HepG2 (cell line): ENCODE data around the gene CCDC88A. TPM values are rescaled to one million over a fixed set of nuclear protein-coding genes. Genes with fewer than 3 reads are reported as not detected.

Source experiments
- ATAC-seq: fragments of 200-7000 bp; cut with Tn5 transposase; 3 replicates; pipeline ENCODE4 v1.9.1; 2020; ENCODE audit warnings: mild to moderate bottlenecking, moderate library complexity
- BruUV-seq: library from RNA; stranded (reverse); fragments of 400-500 nt; replicated peaks from 2 replicates; lab custom pipeline; 2021; lab: Mats Ljungman, UMichigan
- CTCF ChIA-PET: fragments of 300-600 bp; formaldehyde crosslinking; extraction: SDS; loops from one replicate; lab custom pipeline; 2021; ENCODE audit warnings: low total read pairs, inconsistent platforms, low intra/inter-chr PET ratio; lab: Yijun Ruan, JAX
- POLR2A ChIA-PET: fragments of 350-600 bp; sonication (Branson Sonifier 250); formaldehyde crosslinking; loops from one replicate; lab custom pipeline; 2020; ENCODE audit warnings: antibody characterized with exemption, inconsistent platforms; lab: Yijun Ruan, JAX
- DNase-seq: peaks from one replicate; pipeline ENCODE4 v3.0.0-alpha.2; 2015; ENCODE audit warnings: low spot score
- FAIRE-seq: peaks from 3 replicates; lab custom pipeline; 2011; peaks lifted over from hg19 to GRCh38; lab: Jason Lieb, UNC
- H2AFZ ChIP-seq: one replicate; pipeline ENCODE4 v1.6.1; 2011; ENCODE audit warnings: low read length, inconsistent platforms
- H3K27ac ChIP-seq: fragments of 300-600 bp; 3 replicates; pipeline ENCODE4 v1.8.0; 2011; ENCODE audit warnings: mixed run types, mild to moderate bottlenecking, mixed read lengths, low read length, inconsistent platforms; ENCODE audit not compliant: insufficient read depth; ENCODE audit errors: extremely low read length
- H3K27me3 ChIP-seq, 2 experiments: fragments of 200-600 bp in 1 of 2; 2 replicates in 1 of 2; 3 replicates in 1 of 2; pipeline versions ENCODE4 v1.6.0 to v1.8.0; 2011; ENCODE audit warnings: low read length in 2 of 2, mild to moderate bottlenecking in 2 of 2, moderate library complexity in 2 of 2, inconsistent platforms in 1 of 2; ENCODE audit not compliant: insufficient read depth in 2 of 2, control insufficient read depth in 1 of 2
- H3K36me3 ChIP-seq, 2 experiments: fragments of 200-600 bp in 1 of 2; replicated peaks in 1 of 2; 2 replicates in 1 of 2; 3 replicates in 1 of 2; pipeline versions ENCODE4 v1.5.1 to v1.8.0; 2011; ENCODE audit warnings: low read length in 2 of 2, inconsistent platforms in 1 of 2; ENCODE audit not compliant: insufficient read depth in 2 of 2, control insufficient read depth in 1 of 2
- H3K4me1 ChIP-seq: 2 replicates; pipeline ENCODE4 v1.5.1; 2012; ENCODE audit warnings: low read length, inconsistent platforms; ENCODE audit not compliant: insufficient read depth
- H3K4me2 ChIP-seq: 2 replicates; pipeline ENCODE4 v1.6.0; 2011; ENCODE audit warnings: low read depth, low read length, inconsistent platforms
- H3K4me3 ChIP-seq, 3 experiments: fragments of 200-600 bp in 1 of 3; sonication (generic), shearing (Covaris generic) in 1 of 3; replicated peaks in 1 of 3; 2 replicates each; pipeline ENCODE4 v1.5.1; 2011 to 2016; ENCODE audit warnings: low read length in 3 of 3, inconsistent platforms in 2 of 3, low read depth in 2 of 3, mild to moderate bottlenecking in 2 of 3, control low read depth in 1 of 3, mixed read lengths in 1 of 3; ENCODE audit not compliant: insufficient read depth in 1 of 3
- H3K79me2 ChIP-seq: one replicate; pipeline ENCODE4 v1.6.1; 2011; ENCODE audit warnings: low read length, inconsistent platforms; ENCODE audit not compliant: insufficient read depth
- H3K9ac ChIP-seq: 2 replicates; pipeline ENCODE4 v1.6.0; 2011; ENCODE audit warnings: mild to moderate bottlenecking, low read depth, low read length, inconsistent platforms; ENCODE audit not compliant: insufficient read depth
- H3K9me3 ChIP-seq: 2 replicates; pipeline ENCODE4 v1.5.1; 2012; ENCODE audit warnings: mild to moderate bottlenecking, low read length
- H4K20me1 ChIP-seq: 2 replicates; pipeline ENCODE4 v1.6.0; 2011; ENCODE audit warnings: inconsistent platforms, mild to moderate bottlenecking, low read length, moderate library complexity; ENCODE audit not compliant: insufficient read depth
- KIAA2018 ChIP-seq: sonication (generic); formaldehyde crosslinking; IDR thresholded peaks from 2 replicates; pipeline ENCODE4 v1.5.0; 2020; ENCODE audit warnings: mild to moderate bottlenecking, missing genetic modification reagents, borderline replicate concordance
- NCOA1 ChIP-seq: sonication (generic); formaldehyde crosslinking; IDR thresholded peaks from 2 replicates; pipeline ENCODE4 v1.9.0; 2021; ENCODE audit warnings: missing genetic modification reagents
- NFIC ChIP-seq: IDR thresholded peaks from 2 replicates; pipeline ENCODE4 v1.6.1; 2012; ENCODE audit warnings: mild to moderate bottlenecking, low read length, inconsistent platforms
- ZNF75D ChIP-seq: sonication (generic); formaldehyde crosslinking; IDR thresholded peaks from 2 replicates; pipeline ENCODE4 v1.8.1; 2023; ENCODE audit warnings: missing genetic modification reagents, mild to moderate bottlenecking, borderline replicate concordance
- ZNF777 ChIP-seq: sonication (generic); formaldehyde crosslinking; IDR thresholded peaks from 2 replicates; pipeline ENCODE4 v1.4.0; 2020; ENCODE audit warnings: missing genetic modification reagents
- WGBS: methylation state at CpG from one replicate; pipeline ENCODE4 v1.1.6; 2017; ENCODE audit warnings: low lambda C conversion rate; 5-methylcytosine and 5-hydroxymethylcytosine counted together
- in situ Hi-C: cut with HindIII; loops from 2 replicates; pipeline ENCODE4 v1.10.0; 2017; ENCODE audit warnings: low pct_unique_long_range_greater_than_20kb; ENCODE audit not compliant: extremely low pct_ligation_motif_present
- intact Hi-C: fragments of 100-400 bp; cut with micrococcal nuclease; formaldehyde crosslinking; loops from one replicate; pipeline ENCODE4 v1.10.0; 2022; ENCODE audit not compliant: unreplicated experiment
- polyA plus RNA-seq, 8 experiments: library from polyadenylated mRNA; depleted of rRNA in 3 of 8; stranded (reverse) in 7 of 8; unstranded in 1 of 8; fragments of >200 nt; fragmentation: Illumina TruSeq in 4 of 8; extraction: Trizol in 4 of 8; gene quantifications; 2 replicates each; pipeline versions ENCODE4 v1.2.1 to v1.2.3, GENCODE V29; 2011 to 2016; ENCODE audit warnings: low read depth in 4 of 8, missing spikeins in 1 of 8, mixed read lengths in 1 of 8; ENCODE audit not compliant: insufficient read depth in 1 of 8
- total RNA-seq, 5 experiments: library from RNA; depleted of rRNA; stranded (reverse); fragments of >200 nt; fragmentation: Illumina TruSeq; extraction: Trizol; gene quantifications; 2 replicates each; pipeline ENCODE4 v1.2.3, GENCODE V29; 2016; ENCODE audit warnings: low read depth in 1 of 5

CCDC88A gene
- total and polyA plus RNA-seq, 2 of the 13 experiments (the other 11 are each of a cell fraction or from before 2014, with no cell fraction given), result 43.2 to 84.1 TPM

- POLR2A ChIA-PET, result no interaction called here
- TF ChIP-seq ZNF75D (CRISPR knock-in tag), result no peak
- no peak for TF ChIP-seq ZNF777 (CRISPR knock-in tag)
- 0 out of 2 replicates have a peak, but pooled peaks have one; percentile 22 for TF ChIP-seq NCOA1 (CRISPR knock-in tag)
- no peak for TF ChIP-seq KIAA2018 (CRISPR knock-in tag)
- no peak for TF ChIP-seq NFIC
- Histone ChIP-seq H2AFZ (no peak overlapping the region), H3K4me1 (peaks cover 54% of the 10 kb centered on the region), H3K36me3 (peaks cover 3 to 6% of the 10 kb centered on the region in 2 experiments; a peak in 3 of 5 replicates), H3K79me2 (peaks cover 60% of the 10 kb centered on the region), H3K4me2 (peak overlapping the region; percentile 92), H3K9ac (peak overlapping the region; percentile 86), H3K27me3 (peaks cover 0 to 4% of the 10 kb centered on the region in 2 experiments; a peak in 1 of 5 replicates), H3K4me3 (peak overlapping the region; percentile 88 to 98 (median 89)), H4K20me1 (no peaks in the 10 kb centered on the region), H3K9me3 (no peaks in the 10 kb centered on the region), H3K27ac (peak overlapping the region; percentile 86)
- intact Hi-C loops (loop anchor here (5.0 to 10.0 kb wide), 4 partner anchors 99 to 199 kb away; partner anchors contain the start of genes CFAP36, CLHC1, PPP4R3B and RPS27A), in situ Hi-C loops (no loop called here)
- FAIRE-seq (no peak), ATAC-seq (no peak), DNase-seq (no peak)
- CTCF ChIA-PET, result no interaction called here
- WGBS, result 9% methylated on average over 2 of the region's 2 CpGs
- no TSS peak for BruUV-seq
Observed at GRCh38 chr2:55418072-55418471, 1.6 kb downstream of the CCDC88A start.
